ENCODE measurements around the gene IFT172. TPM values are rescaled to one million over a fixed set of nuclear protein-coding genes. Genes with fewer than 3 reads are reported as not detected.

The IFT172 gene
- total RNA-seq, 1 donor from 2014 or later = 5.5 TPM

DNA sequence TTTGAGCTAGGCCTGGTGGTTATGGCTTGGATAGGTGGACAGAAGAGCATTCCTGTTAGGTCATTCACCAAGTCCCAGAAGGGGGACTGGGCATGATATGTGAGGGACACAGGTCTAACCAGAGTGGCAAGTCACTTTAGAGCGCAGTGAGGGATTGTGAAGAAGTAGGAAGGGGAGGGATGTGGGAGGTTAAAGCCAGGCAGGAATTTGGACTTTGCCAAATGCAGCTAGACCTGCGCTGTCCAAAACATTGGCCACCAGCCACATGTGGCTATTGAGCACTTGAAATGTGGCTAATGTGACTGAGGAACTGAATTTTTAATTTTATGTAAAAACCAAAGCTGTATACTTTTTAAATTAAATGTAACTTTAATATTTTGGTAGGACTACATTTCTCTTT, 30.8 kb upstream of the IFT172 start:
- DNase-seq (ENCODE audit: low read depth) (no peak), FAIRE-seq (no peak)
- TF ChIP-seq, protein P1, sequence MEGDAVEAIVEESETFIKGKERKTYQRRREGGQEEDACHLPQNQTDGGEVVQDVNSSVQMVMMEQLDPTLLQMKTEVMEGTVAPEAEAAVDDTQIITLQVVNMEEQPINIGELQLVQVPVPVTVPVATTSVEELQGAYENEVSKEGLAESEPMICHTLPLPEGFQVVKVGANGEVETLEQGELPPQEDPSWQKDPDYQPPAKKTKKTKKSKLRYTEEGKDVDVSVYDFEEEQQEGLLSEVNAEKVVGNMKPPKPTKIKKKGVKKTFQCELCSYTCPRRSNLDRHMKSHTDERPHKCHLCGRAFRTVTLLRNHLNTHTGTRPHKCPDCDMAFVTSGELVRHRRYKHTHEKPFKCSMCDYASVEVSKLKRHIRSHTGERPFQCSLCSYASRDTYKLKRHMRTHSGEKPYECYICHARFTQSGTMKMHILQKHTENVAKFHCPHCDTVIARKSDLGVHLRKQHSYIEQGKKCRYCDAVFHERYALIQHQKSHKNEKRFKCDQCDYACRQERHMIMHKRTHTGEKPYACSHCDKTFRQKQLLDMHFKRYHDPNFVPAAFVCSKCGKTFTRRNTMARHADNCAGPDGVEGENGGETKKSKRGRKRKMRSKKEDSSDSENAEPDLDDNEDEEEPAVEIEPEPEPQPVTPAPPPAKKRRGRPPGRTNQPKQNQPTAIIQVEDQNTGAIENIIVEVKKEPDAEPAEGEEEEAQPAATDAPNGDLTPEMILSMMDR (IDR thresholded peaks at IDR 0.05; ENCODE audit: insufficient read depth, low read length, severe bottlenecking) = no peak

DNA sequence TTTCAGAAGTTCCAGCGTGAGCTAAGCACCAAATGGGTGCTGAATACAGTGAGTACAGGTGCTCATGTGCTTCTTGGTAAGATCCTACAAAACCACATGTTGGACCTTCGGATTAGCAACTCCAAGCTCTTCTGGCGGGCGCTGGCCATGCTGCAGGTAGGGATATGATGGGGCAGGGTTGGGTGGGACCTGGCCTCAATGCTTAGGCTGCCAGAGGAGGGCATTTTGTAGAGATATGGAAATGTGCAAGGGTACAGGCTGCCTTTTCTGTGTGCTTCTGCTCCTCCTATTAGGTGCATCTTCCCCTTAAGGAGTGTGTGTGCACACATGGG, 29.2 kb upstream of the IFT172 start:
- TF ChIP-seq, protein P1 (IDR thresholded peaks at IDR 0.05; ENCODE audit: insufficient read depth, low read length, severe bottlenecking) = no peak
- no peaks in the 10 kb centered on the region for H3K36me3 ChIP-seq (ENCODE audit: control insufficient read depth, insufficient read depth, low read length)
- H3K27me3 ChIP-seq (ENCODE audit: control insufficient read depth, insufficient read depth, low read length) = peaks cover 2% of the 10 kb centered on the region
- no peak overlapping the region for H3K4me3 ChIP-seq (ENCODE audit: low read depth, low read length)
- no peak for FAIRE-seq
- no peak for DNase-seq (ENCODE audit: low read depth)

More for the DNA sequence above, 30.8 kb upstream of the IFT172 start:
- Histone ChIP-seq H3K27me3 (ENCODE audit: control insufficient read depth, insufficient read depth, low read length) (peaks cover 2% of the 10 kb centered on the region), H3K4me3 (ENCODE audit: low read depth, low read length) (no peak overlapping the region), H3K36me3 (ENCODE audit: control insufficient read depth, insufficient read depth, low read length) (no peaks in the 10 kb centered on the region)

DNA sequence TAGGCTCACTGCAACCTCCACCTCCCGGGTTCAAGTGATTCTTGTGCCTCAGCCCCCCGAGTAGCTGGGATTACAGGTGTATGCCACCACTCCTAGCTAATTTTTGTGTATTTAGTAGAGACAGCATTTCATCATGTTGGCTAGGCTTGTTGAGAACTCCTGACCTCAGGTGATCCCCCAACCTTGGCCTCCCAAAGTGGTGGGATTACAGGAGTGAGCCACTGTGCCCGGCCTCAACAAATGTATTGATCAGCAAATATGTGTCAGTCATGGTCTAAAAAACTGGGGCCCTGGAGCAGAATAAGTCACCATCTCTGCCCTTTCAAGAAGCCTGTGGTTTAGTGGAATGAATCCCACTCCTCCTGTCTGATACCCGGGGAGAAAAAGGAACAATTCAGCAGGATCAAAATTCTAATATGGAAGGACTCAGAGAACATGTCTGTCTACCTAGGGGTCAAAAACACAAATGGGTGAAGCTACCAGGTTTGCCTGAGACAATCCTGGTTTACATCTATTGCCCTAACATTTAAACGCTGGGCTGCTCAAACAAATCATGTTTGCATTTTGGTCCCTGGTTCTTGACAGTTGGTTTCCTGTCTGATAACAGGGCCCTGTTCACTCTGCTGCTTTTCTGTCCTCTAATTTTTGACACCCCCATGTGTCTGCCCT, 28.7 kb upstream of the IFT172 start:
- TF ChIP-seq, protein P1 (IDR thresholded peaks at IDR 0.05; ENCODE audit: insufficient read depth, low read length, severe bottlenecking) = no peak
- no peak for DNase-seq (ENCODE audit: low read depth)
- Histone ChIP-seq H3K4me3 (ENCODE audit: low read depth, low read length) (no peak overlapping the region), H3K27me3 (ENCODE audit: control insufficient read depth, insufficient read depth, low read length) (peaks cover 2% of the 10 kb centered on the region), H3K36me3 (ENCODE audit: control insufficient read depth, insufficient read depth, low read length) (no peaks in the 10 kb centered on the region)
- FAIRE-seq = no peak

GRCh38 chr2:27509326-27509725, 19.8 kb upstream of the IFT172 start:
- Histone ChIP-seq H3K27me3 (ENCODE audit: control insufficient read depth, insufficient read depth, low read length) (no peaks in the 10 kb centered on the region), H3K4me3 (ENCODE audit: low read depth, low read length) (no peak overlapping the region), H3K36me3 (ENCODE audit: control insufficient read depth, insufficient read depth, low read length) (no peaks in the 10 kb centered on the region)
- TF ChIP-seq, protein P1 (IDR thresholded peaks at IDR 0.05; ENCODE audit: insufficient read depth, low read length, severe bottlenecking) = no peak
- DNase-seq (ENCODE audit: low read depth) (peak; percentile 35), FAIRE-seq (no peak)

- no peaks in the 10 kb centered on the region for H3K36me3 ChIP-seq (ENCODE audit: control insufficient read depth, insufficient read depth, low read length)
- no peak overlapping the region for H3K4me3 ChIP-seq (ENCODE audit: low read depth, low read length)
Observed at GRCh38 chr2:27507293-27507692, 17.8 kb upstream of the IFT172 start.

More at GRCh38 chr2:27507293-27507692, 17.8 kb upstream of the IFT172 start:
- DNase-seq (ENCODE audit: low read depth) (no peak), FAIRE-seq (no peak)
- no peaks in the 10 kb centered on the region for H3K27me3 ChIP-seq (ENCODE audit: control insufficient read depth, insufficient read depth, low read length)
- TF ChIP-seq, protein P1 (IDR thresholded peaks at IDR 0.05; ENCODE audit: insufficient read depth, low read length, severe bottlenecking) = no peak

Data from bronchial epithelial cell (primary cell).